Measurements from ENCODE around the gene PIP4K2B. TPM values are rescaled to one million over a fixed set of nuclear protein-coding genes. Genes with fewer than 3 reads are reported as not detected.
"Not testable (repeated sequence)": the region's sequence is repeated elsewhere in the genome, so short reads cannot be mapped to it uniquely, and the experiment has no call there.

The PIP4K2B gene
- total RNA-seq, 2 experiments from 2014 or later = 39.6 to 41.1 TPM

GRCh38 chr17:38791162-38791561, 8.2 kb downstream of the PIP4K2B start:
- no peaks in the 10 kb centered on the region for H3K9me3 Mint-ChIP-seq

GRCh38 chr17:38790148-38790707, 9.1 kb downstream of the PIP4K2B start:
- not testable (repeated sequence) for H3K4me1 Mint-ChIP-seq, H3K9me3 Mint-ChIP-seq, H3K36me3 Mint-ChIP-seq, H3K27me3 Mint-ChIP-seq, H3K27ac Mint-ChIP-seq, DNase-seq, H3K4me3 Mint-ChIP-seq

More at GRCh38 chr17:38791162-38791561, 8.2 kb downstream of the PIP4K2B start:
- Mint-ChIP-seq H3K27me3 (no peaks in the 10 kb centered on the region), H3K36me3 (peaks cover 13% of the 10 kb centered on the region), H3K4me1 (peaks cover 7% of the 10 kb centered on the region), H3K27ac (no peak overlapping the region), H3K4me3 (no peak overlapping the region)
- DNase-seq = no peak

GRCh38 chr17:38789185-38789584, 10.2 kb downstream of the PIP4K2B start:
- Mint-ChIP-seq H3K4me3 (no peak overlapping the region), H3K27ac (no peak overlapping the region), H3K9me3 (no peaks in the 10 kb centered on the region), H3K36me3 (peaks cover 6% of the 10 kb centered on the region), H3K27me3 (no peaks in the 10 kb centered on the region), H3K4me1 (peaks cover under 1% of the 10 kb centered on the region)
- no peak for DNase-seq

GRCh38 chr17:38787999-38788398, 11.4 kb downstream of the PIP4K2B start:
- DNase-seq, H3K4me3 Mint-ChIP-seq, H3K27ac Mint-ChIP-seq, H3K9me3 Mint-ChIP-seq, H3K27me3 Mint-ChIP-seq, H3K36me3 Mint-ChIP-seq, H3K4me1 Mint-ChIP-seq: not testable (repeated sequence)

GRCh38 chr17:38786372-38786771, 13.0 kb downstream of the PIP4K2B start:
- Mint-ChIP-seq H3K27me3 (no peaks in the 10 kb centered on the region), H3K4me1 (no peaks in the 10 kb centered on the region)

GRCh38 chr17:38783227-38783626, 16.1 kb downstream of the PIP4K2B start:
- Mint-ChIP-seq H3K36me3 (peaks cover 8% of the 10 kb centered on the region), H3K9me3 (no peaks in the 10 kb centered on the region), H3K4me3 (no peak overlapping the region), H3K27ac (no peak overlapping the region), H3K27me3 (no peaks in the 10 kb centered on the region), H3K4me1 (no peaks in the 10 kb centered on the region)
- DNase-seq = no peak

More at GRCh38 chr17:38786372-38786771, 13.0 kb downstream of the PIP4K2B start:
- DNase-seq = no peak
- Mint-ChIP-seq H3K9me3 (no peaks in the 10 kb centered on the region), H3K27ac (no peak overlapping the region), H3K4me3 (no peak overlapping the region), H3K36me3 (no peaks in the 10 kb centered on the region)

GRCh38 chr17:38779965-38780752, 19.2 kb downstream of the PIP4K2B start:
- Mint-ChIP-seq H3K27ac (no peak overlapping the region), H3K4me1 (no peaks in the 10 kb centered on the region), H3K4me3 (no peak overlapping the region), H3K36me3 (peaks cover 12% of the 10 kb centered on the region), H3K9me3 (no peaks in the 10 kb centered on the region), H3K27me3 (no peaks in the 10 kb centered on the region)
- DNase-seq = no peak

GRCh38 chr17:38777641-38778250, 21.6 kb downstream of the PIP4K2B start:
- peaks cover 14% of the 10 kb centered on the region for H3K36me3 Mint-ChIP-seq
- no peak overlapping the region for H3K4me3 Mint-ChIP-seq
- H3K27me3 Mint-ChIP-seq = no peaks in the 10 kb centered on the region
- no peaks in the 10 kb centered on the region for H3K4me1 Mint-ChIP-seq
- H3K9me3 Mint-ChIP-seq = no peaks in the 10 kb centered on the region
- no peak overlapping the region for H3K27ac Mint-ChIP-seq
- DNase-seq = no peak

- H3K9me3 Mint-ChIP-seq = no peaks in the 10 kb centered on the region
- DNase-seq = no peak
- peaks cover 7% of the 10 kb centered on the region for H3K36me3 Mint-ChIP-seq
- no peak overlapping the region for H3K4me3 Mint-ChIP-seq
- no peak overlapping the region for H3K27ac Mint-ChIP-seq
- H3K27me3 Mint-ChIP-seq = no peaks in the 10 kb centered on the region
- H3K4me1 Mint-ChIP-seq = no peaks in the 10 kb centered on the region
These were observed 26.1 kb downstream of the PIP4K2B start for GRCh38 chr17:38773258-38773657.

- peaks cover 20% of the 10 kb centered on the region for H3K36me3 Mint-ChIP-seq
- H3K4me1 Mint-ChIP-seq = no peaks in the 10 kb centered on the region
- DNase-seq = no peak
- no peaks in the 10 kb centered on the region for H3K9me3 Mint-ChIP-seq
- H3K27ac Mint-ChIP-seq = peak overlapping the region; percentile 55
- no peaks in the 10 kb centered on the region for H3K27me3 Mint-ChIP-seq
- no peak overlapping the region for H3K4me3 Mint-ChIP-seq
These were observed 30.9 kb downstream of the PIP4K2B start for GRCh38 chr17:38768417-38768816.

- H3K9me3 Mint-ChIP-seq = no peaks in the 10 kb centered on the region
These were observed 33.0 kb downstream of the PIP4K2B start for GRCh38 chr17:38766341-38766740.

GRCh38 chr17:38762231-38762630, 37.1 kb downstream of the PIP4K2B start:
- Mint-ChIP-seq H3K27me3 (no peaks in the 10 kb centered on the region), H3K36me3 (peaks cover 30% of the 10 kb centered on the region), H3K9me3 (no peaks in the 10 kb centered on the region), H3K4me1 (peaks cover 2% of the 10 kb centered on the region), H3K27ac (no peak overlapping the region), H3K4me3 (no peak overlapping the region)
- DNase-seq = no peak

More at GRCh38 chr17:38766341-38766740, 33.0 kb downstream of the PIP4K2B start:
- H3K4me1 Mint-ChIP-seq = no peaks in the 10 kb centered on the region
- DNase-seq = no peak
- no peak overlapping the region for H3K27ac Mint-ChIP-seq
- no peaks in the 10 kb centered on the region for H3K27me3 Mint-ChIP-seq
- peaks cover 20% of the 10 kb centered on the region for H3K36me3 Mint-ChIP-seq
- H3K4me3 Mint-ChIP-seq = no peak overlapping the region

GRCh38 chr17:38761612-38762011, 37.7 kb downstream of the PIP4K2B start:
- DNase-seq = peak; percentile 29
- H3K9me3 Mint-ChIP-seq = no peaks in the 10 kb centered on the region
- peak overlapping the region; percentile 8 for H3K27ac Mint-ChIP-seq
- peaks cover 26% of the 10 kb centered on the region for H3K36me3 Mint-ChIP-seq
- no peak overlapping the region for H3K4me3 Mint-ChIP-seq
- H3K4me1 Mint-ChIP-seq = peaks cover 2% of the 10 kb centered on the region
- no peaks in the 10 kb centered on the region for H3K27me3 Mint-ChIP-seq

GRCh38 chr17:38753071-38753506, 46.3 kb downstream of the PIP4K2B start:
- no peak for DNase-seq
- peaks cover 39% of the 10 kb centered on the region for H3K4me1 Mint-ChIP-seq
- peaks cover 23% of the 10 kb centered on the region for H3K36me3 Mint-ChIP-seq
- H3K27me3 Mint-ChIP-seq = peaks cover 32% of the 10 kb centered on the region
- peaks cover 1% of the 10 kb centered on the region for H3K9me3 Mint-ChIP-seq
- peak overlapping the region; percentile 98 for H3K4me3 Mint-ChIP-seq
- H3K27ac Mint-ChIP-seq = peak overlapping the region; percentile 97

GRCh38 chr17:38752308-38753070, 46.9 kb downstream of the PIP4K2B start, which contains the start of gene PSMB3:
Gene PSMB3, plus strand, starts transcription at chr17:38752741. Its CDS starts 86 bp downstream, at chr17:38752827.
- Mint-ChIP-seq H3K4me3 (peak within 1 kb of the TSS; percentile 98), H3K4me1 (peaks cover 39% of the 10 kb centered on the region), H3K27me3 (peaks cover 36% of the 10 kb centered on the region), H3K36me3 (peaks cover 23% of the 10 kb centered on the region), H3K27ac (peak within 1 kb of the TSS; percentile 97), H3K9me3 (peaks cover 1% of the 10 kb centered on the region)
- DNase-seq = peak; percentile 97
